Measurements from ENCODE around the gene PER3.

GRCh38 chr1:7863756-7864328 lies 79.8 kb downstream of the PER3 start:
- TF ChIP-seq POLR2A (IDR thresholded peaks at IDR 0.05), result no peak
- TF ChIP-seq CTCF (IDR thresholded peaks at IDR 0.05), result no peak

Measured in esophagus squamous epithelium (tissue), 4 donors.